Keratinocyte (primary cell): Measurements from ENCODE around the gene MYO10. TPM values are rescaled to one million over a fixed set of nuclear protein-coding genes. Genes with fewer than 3 reads are reported as not detected.
"Not testable (repeated sequence)": the region's sequence is repeated elsewhere in the genome, so short reads cannot be mapped to it uniquely, and the experiment has no call there.

ENCODE experiments used
- DNase-seq: peaks from one replicate; pipeline ENCODE4 v3.0.0-alpha.2; 2011; ENCODE audit warnings: low read depth, missing footprints, low spot score
- FAIRE-seq: peaks from 2 replicates; lab custom pipeline; 2011; peaks lifted over from hg19 to GRCh38; lab: Jason Lieb, UNC
- H2AFZ ChIP-seq: 2 replicates; pipeline ENCODE4 v1.6.0; 2012; ENCODE audit warnings: low read length, control low read depth, inconsistent platforms; ENCODE audit not compliant: control insufficient read depth
- H3K27ac ChIP-seq: 2 replicates; pipeline ENCODE4 v1.5.1; 2011; ENCODE audit warnings: low read length; ENCODE audit not compliant: control insufficient read depth, insufficient read depth
- H3K27me3 ChIP-seq: 3 replicates; pipeline ENCODE4 v1.6.0; 2011; ENCODE audit warnings: low read length; ENCODE audit not compliant: control insufficient read depth, insufficient read depth; ENCODE audit errors: extremely low read depth
- H3K36me3 ChIP-seq, 2 experiments: 2 replicates in 1 of 2; 3 replicates in 1 of 2; pipeline ENCODE4 v1.5.1; 2011; ENCODE audit warnings: low read length in 2 of 2, mild to moderate bottlenecking in 1 of 2; ENCODE audit not compliant: control insufficient read depth in 2 of 2, insufficient read depth in 2 of 2; ENCODE audit errors: extremely low read depth in 1 of 2
- H3K4me1 ChIP-seq: 3 replicates; pipeline ENCODE4 v1.5.1; 2011; ENCODE audit warnings: low read length; ENCODE audit not compliant: control insufficient read depth, insufficient read depth; ENCODE audit errors: extremely low read depth
- H3K4me2 ChIP-seq: 3 replicates; pipeline ENCODE4 v1.6.0; 2011; ENCODE audit warnings: low read depth, low read length; ENCODE audit not compliant: control insufficient read depth, insufficient read depth; ENCODE audit errors: extremely low read depth
- H3K4me3 ChIP-seq, 3 experiments: fragments of 200-600 bp in 1 of 3; sonication (generic) in 1 of 3; 2 replicates in 2 of 3; 3 replicates in 1 of 3; pipeline ENCODE4 v1.5.1; 2011 to 2016; ENCODE audit warnings: low read length in 3 of 3, mild to moderate bottlenecking in 3 of 3, control low read depth in 2 of 3, inconsistent platforms in 1 of 3, low read depth in 1 of 3, mixed read lengths in 1 of 3, mixed run types in 1 of 3, moderate library complexity in 1 of 3; ENCODE audit not compliant: control insufficient read depth in 2 of 3, insufficient read depth in 2 of 3; ENCODE audit errors: extremely low read depth in 1 of 3
- H3K79me2 ChIP-seq: 2 replicates; pipeline ENCODE4 v1.6.0; 2012; ENCODE audit warnings: low read length; ENCODE audit not compliant: control insufficient read depth, insufficient read depth
- H3K9ac ChIP-seq: 3 replicates; pipeline ENCODE4 v1.6.0; 2011; ENCODE audit warnings: low read length; ENCODE audit not compliant: control insufficient read depth, insufficient read depth; ENCODE audit errors: extremely low read depth
- H3K9me1 ChIP-seq: 3 replicates; pipeline ENCODE4 v1.6.0; 2011; ENCODE audit warnings: low read length; ENCODE audit not compliant: control insufficient read depth, insufficient read depth; ENCODE audit errors: extremely low read depth
- H3K9me3 ChIP-seq: 2 replicates; pipeline ENCODE4 v1.5.1; 2012; ENCODE audit warnings: low read depth, low read length; ENCODE audit not compliant: control insufficient read depth
- H4K20me1 ChIP-seq: 3 replicates; pipeline ENCODE4 v1.6.0; 2011; ENCODE audit warnings: low read length; ENCODE audit not compliant: control insufficient read depth, insufficient read depth; ENCODE audit errors: extremely low read depth
- CTCF ChIP-seq, 3 experiments: IDR thresholded peaks in 1 of 3; conservative IDR thresholded peaks in 1 of 3; optimal IDR thresholded peaks in 1 of 3; 2 replicates in 2 of 3; 3 replicates in 1 of 3; pipeline versions ENCODE3 to v1.5.1; 2011; ENCODE audit warnings: low read length in 3 of 3, mild to moderate bottlenecking in 3 of 3, moderate library complexity in 2 of 3, control low read depth in 1 of 3, inconsistent platforms in 1 of 3; ENCODE audit not compliant: insufficient read depth in 2 of 3; ENCODE audit errors: extremely low read depth in 1 of 3
- EZH2 ChIP-seq: IDR thresholded peaks from one replicate; pipeline ENCODE4 v1.6.1; 2012; ENCODE audit warnings: inconsistent platforms, mild to moderate bottlenecking, low read length, moderate library complexity
- dilution Hi-C: fragments of 300-500 bp; cut with MboI; formaldehyde crosslinking; loops from one replicate; pipeline ENCODE4 v1.7.0; 2020; ENCODE audit warnings: low sequenced_read_pairs; ENCODE audit not compliant: extremely low pct_ligation_motif_present
- polyA plus RNA-seq, 5 experiments: library from polyadenylated mRNA; depleted of rRNA in 3 of 5; stranded (reverse) in 3 of 5; stranded (forward) in 1 of 5; unstranded in 1 of 5; fragments of >200 nt; gene quantifications; 1 replicate in 1 of 5; 2 replicates in 3 of 5; 3 replicates in 1 of 5; pipeline versions ENCODE4 v1.2.1 to v1.2.3, GENCODE V29; 2011 to 2012; ENCODE audit warnings: missing spikeins in 2 of 5, low read depth in 1 of 5, low replicate concordance in 1 of 5

MYO10 gene
- polyA plus RNA-seq, 1 donor (not counting 4 experiments of a cell fraction or from before 2014, with no cell fraction given), result 22.0 TPM

GRCh38 chr5:16722097-16722495, 214.0 kb downstream of the MYO10 start:
- peaks cover 19% of the 10 kb centered on the region for H3K79me2 ChIP-seq
- H3K27me3 ChIP-seq, result no peaks in the 10 kb centered on the region
- no peak overlapping the region for H3K4me2 ChIP-seq
- no peaks in the 10 kb centered on the region for H3K9me3 ChIP-seq
- DNase-seq (no peak), FAIRE-seq (no peak)
- TF ChIP-seq CTCF (optimal IDR thresholded peaks at IDR 0.05 in 1 of 3, IDR thresholded peaks at IDR 0.05 in 1 of 3, conservative IDR thresholded peaks at IDR 0.05 in 1 of 3; ENCODE audit: extremely low read depth in 1 of 3, insufficient read depth in 2 of 3, low read length in 3 of 3), result no peak
- no peak for TF ChIP-seq EZH2
- H3K4me3 ChIP-seq, result no peak overlapping the region
- H4K20me1 ChIP-seq, result no peaks in the 10 kb centered on the region
- dilution Hi-C loops, result no loop called here
- H2AFZ ChIP-seq, result no peak overlapping the region
- H3K27ac ChIP-seq, result no peak overlapping the region
- no peak overlapping the region for H3K9ac ChIP-seq
- H3K36me3 ChIP-seq, result peaks cover 0 to 2% of the 10 kb centered on the region in 2 experiments
- H3K9me1 ChIP-seq, result no peaks in the 10 kb centered on the region
- H3K4me1 ChIP-seq, result no peaks in the 10 kb centered on the region

GRCh38 chr5:16721151-16722096, 214.7 kb downstream of the MYO10 start:
- FAIRE-seq, result no peak
- H3K9me1 ChIP-seq, result no peaks in the 10 kb centered on the region
- no peak overlapping the region for H3K27ac ChIP-seq
- peaks cover 0 to 2% of the 10 kb centered on the region in 2 experiments for H3K36me3 ChIP-seq
- H3K4me1 ChIP-seq, result no peaks in the 10 kb centered on the region
- H3K27me3 ChIP-seq, result no peaks in the 10 kb centered on the region
- DNase-seq, result no peak
- H3K79me2 ChIP-seq, result peaks cover 19% of the 10 kb centered on the region
- TF ChIP-seq CTCF (optimal IDR thresholded peaks at IDR 0.05 in 1 of 3, IDR thresholded peaks at IDR 0.05 in 1 of 3, conservative IDR thresholded peaks at IDR 0.05 in 1 of 3; ENCODE audit: extremely low read depth in 1 of 3, insufficient read depth in 2 of 3, low read length in 3 of 3) (no peak), EZH2 (no peak)
- no peaks in the 10 kb centered on the region for H3K9me3 ChIP-seq
- H2AFZ ChIP-seq, result no peak overlapping the region
- H3K4me2 ChIP-seq, result no peak overlapping the region
- H3K4me3 ChIP-seq, result no peak overlapping the region
- dilution Hi-C loops, result no loop called here
- no peak overlapping the region for H3K9ac ChIP-seq
- H4K20me1 ChIP-seq, result peaks cover 2% of the 10 kb centered on the region

- H3K4me3 ChIP-seq, H3K27me3 ChIP-seq, H3K79me2 ChIP-seq, H3K27ac ChIP-seq, DNase-seq, H3K36me3 ChIP-seq, dilution Hi-C loops, FAIRE-seq, H2AFZ ChIP-seq, H3K9me3 ChIP-seq, H3K4me1 ChIP-seq, H3K9me1 ChIP-seq, H3K4me2 ChIP-seq, H4K20me1 ChIP-seq, H3K9ac ChIP-seq: not testable (repeated sequence)
Observed at GRCh38 chr5:16718036-16718435, 218.1 kb downstream of the MYO10 start.
